ENCODE data around the gene GPR78.

GPR78 gene

DNA sequence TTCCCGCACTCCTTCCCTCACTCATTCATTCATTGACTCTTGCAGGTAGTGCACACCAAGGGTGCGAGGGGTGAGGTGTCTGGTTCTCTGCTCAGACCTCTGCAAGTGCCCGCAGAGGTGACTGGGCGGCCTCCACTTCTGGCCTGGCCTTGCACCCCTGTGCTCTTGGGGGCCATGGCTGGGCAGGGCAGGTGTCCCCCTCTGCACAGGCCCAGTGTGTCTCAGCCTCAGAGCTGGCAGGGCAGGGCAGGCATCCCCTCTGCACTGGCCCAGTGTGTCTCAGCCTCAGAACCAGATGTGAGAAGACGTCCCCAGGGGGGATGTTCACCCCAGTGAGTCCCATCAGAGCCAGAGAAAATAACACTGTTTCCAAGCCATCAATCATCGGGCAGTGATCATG is 29.2 kb downstream of the GPR78 start:
- Histone ChIP-seq H3K27ac (no peak overlapping the region), H3K27me3 (ENCODE audit: control insufficient read depth, insufficient read depth, low read length) (peaks cover 2% of the 10 kb centered on the region), H3K9ac (no peak overlapping the region), H3K4me2 (ENCODE audit: low read length) (no peak overlapping the region), H2AFZ (no peak overlapping the region), H3K9me3 (ENCODE audit: control insufficient read depth, low read length) (no peaks in the 10 kb centered on the region), H3K4me1 (no peaks in the 10 kb centered on the region), H3K4me3 (ENCODE audit: low read depth, low read length) (no peak overlapping the region), H3K36me3 (ENCODE audit: control insufficient read depth, insufficient read depth, low read length) (no peaks in the 10 kb centered on the region), H3K79me2 (no peaks in the 10 kb centered on the region)
- TF ChIP-seq, protein P1, sequence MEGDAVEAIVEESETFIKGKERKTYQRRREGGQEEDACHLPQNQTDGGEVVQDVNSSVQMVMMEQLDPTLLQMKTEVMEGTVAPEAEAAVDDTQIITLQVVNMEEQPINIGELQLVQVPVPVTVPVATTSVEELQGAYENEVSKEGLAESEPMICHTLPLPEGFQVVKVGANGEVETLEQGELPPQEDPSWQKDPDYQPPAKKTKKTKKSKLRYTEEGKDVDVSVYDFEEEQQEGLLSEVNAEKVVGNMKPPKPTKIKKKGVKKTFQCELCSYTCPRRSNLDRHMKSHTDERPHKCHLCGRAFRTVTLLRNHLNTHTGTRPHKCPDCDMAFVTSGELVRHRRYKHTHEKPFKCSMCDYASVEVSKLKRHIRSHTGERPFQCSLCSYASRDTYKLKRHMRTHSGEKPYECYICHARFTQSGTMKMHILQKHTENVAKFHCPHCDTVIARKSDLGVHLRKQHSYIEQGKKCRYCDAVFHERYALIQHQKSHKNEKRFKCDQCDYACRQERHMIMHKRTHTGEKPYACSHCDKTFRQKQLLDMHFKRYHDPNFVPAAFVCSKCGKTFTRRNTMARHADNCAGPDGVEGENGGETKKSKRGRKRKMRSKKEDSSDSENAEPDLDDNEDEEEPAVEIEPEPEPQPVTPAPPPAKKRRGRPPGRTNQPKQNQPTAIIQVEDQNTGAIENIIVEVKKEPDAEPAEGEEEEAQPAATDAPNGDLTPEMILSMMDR (IDR thresholded peaks at IDR 0.05), result no peak

DNA sequence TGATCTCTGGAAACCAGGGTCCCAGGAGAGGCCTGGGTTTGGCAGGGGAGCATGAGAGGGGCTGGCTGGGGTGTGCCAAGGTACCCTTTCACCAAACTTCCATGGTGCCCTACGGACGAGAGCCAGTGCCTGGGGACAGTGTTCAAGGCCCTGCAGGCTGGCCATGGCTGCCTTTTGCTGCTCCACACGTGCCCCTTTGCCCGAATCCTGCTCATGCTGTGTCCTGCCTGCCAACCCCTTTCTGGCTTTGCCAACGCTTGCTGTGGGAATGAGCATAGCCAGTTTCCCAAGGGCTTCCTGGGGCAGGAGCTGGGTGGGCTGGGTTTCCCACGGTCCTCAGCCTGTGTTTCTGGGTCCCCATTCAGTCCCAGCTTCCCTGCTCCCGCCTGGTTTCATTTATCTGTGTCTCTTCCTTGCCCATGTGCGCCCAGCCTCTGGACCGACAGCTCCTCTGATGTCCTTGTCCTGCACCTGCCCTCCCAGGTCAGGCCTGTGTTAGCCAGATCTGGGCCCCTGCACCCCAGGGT is 29.7 kb downstream of the GPR78 start:
- H3K27me3 ChIP-seq (ENCODE audit: control insufficient read depth, insufficient read depth, low read length), result peaks cover 2% of the 10 kb centered on the region
- no peaks in the 10 kb centered on the region for H3K4me1 ChIP-seq
- H3K9me3 ChIP-seq (ENCODE audit: control insufficient read depth, low read length), result no peaks in the 10 kb centered on the region
- H3K36me3 ChIP-seq (ENCODE audit: control insufficient read depth, insufficient read depth, low read length), result no peaks in the 10 kb centered on the region
- H3K4me3 ChIP-seq (ENCODE audit: low read depth, low read length), result no peak overlapping the region
- no peak overlapping the region for H3K9ac ChIP-seq
- H3K27ac ChIP-seq, result no peak overlapping the region
- no peak overlapping the region for H2AFZ ChIP-seq
- TF ChIP-seq, protein P1 (IDR thresholded peaks at IDR 0.05), result no peak
- no peaks in the 10 kb centered on the region for H3K79me2 ChIP-seq
- H3K4me2 ChIP-seq (ENCODE audit: low read length), result no peak overlapping the region

DNA sequence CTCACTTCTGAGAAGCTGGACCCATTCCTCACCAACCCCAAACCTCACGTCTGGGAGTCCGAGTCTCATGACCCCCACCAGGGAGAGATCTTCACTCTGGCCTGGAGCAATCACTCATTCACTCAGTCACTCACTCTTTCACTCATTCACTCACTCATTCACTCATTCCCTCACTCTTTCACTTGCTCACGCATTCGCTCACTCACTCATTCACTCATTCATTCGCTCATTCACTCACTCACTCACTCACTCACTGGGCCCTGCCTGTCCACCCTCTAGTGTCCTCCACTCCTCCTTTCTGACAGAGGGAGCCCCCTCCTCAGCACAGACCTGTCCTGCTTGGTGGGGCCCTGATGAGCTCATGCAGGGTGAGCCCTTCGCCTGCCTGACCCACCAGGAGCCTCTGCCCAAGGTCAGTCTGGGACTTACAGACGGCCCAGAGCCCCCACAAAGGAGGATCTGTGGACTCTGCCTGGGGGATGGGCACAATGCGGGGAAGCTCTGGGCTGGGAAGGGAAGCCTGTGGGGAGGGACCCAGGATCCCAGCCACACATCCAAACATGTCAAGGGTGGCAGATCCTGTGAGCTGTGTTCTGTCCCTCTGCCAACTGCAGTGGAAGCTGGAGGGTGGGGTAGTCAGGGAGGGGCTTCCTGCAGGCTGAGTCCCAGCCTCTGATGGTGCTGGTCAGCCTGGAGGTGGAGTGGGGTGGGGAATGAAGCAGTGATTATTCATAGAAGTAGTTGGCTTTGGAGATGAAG is 30.8 kb downstream of the GPR78 start:
- no peaks in the 10 kb centered on the region for H3K9me3 ChIP-seq (ENCODE audit: control insufficient read depth, low read length)
- no peak overlapping the region for H3K4me2 ChIP-seq (ENCODE audit: low read length)
- H3K27me3 ChIP-seq (ENCODE audit: control insufficient read depth, insufficient read depth, low read length), result peaks cover 2% of the 10 kb centered on the region
- no peak overlapping the region for H3K9ac ChIP-seq
- TF ChIP-seq, protein P1 (IDR thresholded peaks at IDR 0.05), result no peak
- no peaks in the 10 kb centered on the region for H3K36me3 ChIP-seq (ENCODE audit: control insufficient read depth, insufficient read depth, low read length)
- H3K4me1 ChIP-seq, result no peaks in the 10 kb centered on the region
- H3K79me2 ChIP-seq, result no peaks in the 10 kb centered on the region
- H2AFZ ChIP-seq, result no peak overlapping the region
- no peak overlapping the region for H3K4me3 ChIP-seq (ENCODE audit: low read depth, low read length)
- no peak overlapping the region for H3K27ac ChIP-seq

DNA sequence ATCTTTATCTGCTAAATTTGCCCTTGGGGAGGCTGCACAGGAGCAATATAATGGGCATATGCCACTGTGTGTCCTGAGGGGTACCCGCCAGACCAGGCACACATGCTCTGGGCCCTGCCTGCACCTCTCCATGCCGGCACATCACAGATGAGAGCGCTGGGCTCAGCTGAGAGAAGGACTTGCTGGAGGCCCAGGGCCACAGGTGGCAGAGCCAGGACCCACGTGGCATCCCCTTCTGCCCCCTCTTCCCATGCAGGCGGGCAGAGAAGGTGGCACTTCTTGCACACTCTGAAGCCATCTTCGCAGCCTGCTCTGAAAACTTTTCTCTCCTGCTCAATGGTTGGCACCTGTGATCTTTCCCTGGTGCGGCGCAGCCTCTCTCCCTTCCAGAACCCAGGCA is 32.5 kb downstream of the GPR78 start:
- no peak overlapping the region for H2AFZ ChIP-seq
- H3K27me3 ChIP-seq (ENCODE audit: control insufficient read depth, insufficient read depth, low read length), result no peaks in the 10 kb centered on the region
- no peak overlapping the region for H3K9ac ChIP-seq
- no peaks in the 10 kb centered on the region for H3K79me2 ChIP-seq
- no peaks in the 10 kb centered on the region for H3K36me3 ChIP-seq (ENCODE audit: control insufficient read depth, insufficient read depth, low read length)
- TF ChIP-seq, protein P1 (IDR thresholded peaks at IDR 0.05), result no peak
- H3K9me3 ChIP-seq (ENCODE audit: control insufficient read depth, low read length), result no peaks in the 10 kb centered on the region
- no peaks in the 10 kb centered on the region for H3K4me1 ChIP-seq
- H3K4me2 ChIP-seq (ENCODE audit: low read length), result no peak overlapping the region
- H3K4me3 ChIP-seq (ENCODE audit: low read depth, low read length), result no peak overlapping the region
- H3K27ac ChIP-seq, result no peak overlapping the region
